ENCODE measurements around the gene GLTPD2.

- peak; percentile 17 to 44 for TF ChIP-seq POLR2AphosphoS5 (IDR thresholded peaks at IDR 0.05)
- TF ChIP-seq CTCF (IDR thresholded peaks at IDR 0.05): no peak
Observed at GRCh38 chr17:4747847-4748246, 40.9 kb upstream of the GLTPD2 start.

Data from upper lobe of left lung (tissue), 4 donors.